Smooth muscle cell (in vitro differentiated cells): ENCODE data around the gene VKORC1. TPM values are rescaled to one million over a fixed set of nuclear protein-coding genes. Genes with fewer than 3 reads are reported as not detected.
A peak's percentile ranks its signal among the peaks of the same experiment; 100 is the strongest.

Source experiments
- DNase-seq: peaks from one replicate; lab custom pipeline; 2025; ENCODE audit not compliant: unreplicated experiment; lab: John Stamatoyannopoulos, UW
- H2AFZ ChIP-seq: fragments of 200-600 bp; sonication (generic); 2 replicates; pipeline ENCODE4 v1.6.0; 2016; ENCODE audit warnings: antibody characterized with exemption, low read depth, mild to moderate bottlenecking
- H3F3A ChIP-seq: fragments of 200-600 bp; sonication (generic); 2 replicates; pipeline ENCODE4 v1.6.0; 2017; ENCODE audit warnings: antibody characterized with exemption, low read depth
- H3K27ac ChIP-seq: fragments of 200-600 bp; sonication (generic); 2 replicates; pipeline ENCODE4 v1.5.1; 2016; ENCODE audit warnings: low read depth, mild to moderate bottlenecking
- H3K27me3 ChIP-seq: fragments of 200-600 bp; sonication (generic); 2 replicates; pipeline ENCODE4 v1.6.1; 2016; ENCODE audit warnings: low read depth, mild to moderate bottlenecking
- H3K36me3 ChIP-seq: fragments of 200-600 bp; sonication (generic); 2 replicates; pipeline ENCODE4 v1.5.1; 2016; ENCODE audit warnings: low read depth
- H3K4me1 ChIP-seq: fragments of 200-600 bp; sonication (generic); 2 replicates; pipeline ENCODE4 v1.5.1; 2016; ENCODE audit warnings: low read depth
- H3K4me2 ChIP-seq: fragments of 200-600 bp; sonication (generic); 2 replicates; pipeline ENCODE4 v1.6.0; 2016; ENCODE audit warnings: mild to moderate bottlenecking
- H3K4me3 ChIP-seq: fragments of 200-600 bp; sonication (generic); 2 replicates; pipeline ENCODE4 v1.5.1; 2016; ENCODE audit warnings: mild to moderate bottlenecking
- H3K79me2 ChIP-seq: fragments of 200-600 bp; sonication (generic); 2 replicates; pipeline ENCODE4 v1.6.0; 2016; ENCODE audit warnings: low read depth, mild to moderate bottlenecking
- H3K9ac ChIP-seq: fragments of 200-600 bp; sonication (generic); 2 replicates; pipeline ENCODE4 v1.6.0; 2016; ENCODE audit warnings: low read depth
- H3K9me3 ChIP-seq: fragments of 200-600 bp; sonication (generic); replicated peaks from 2 replicates; pipeline ENCODE4 v1.5.1; 2016; ENCODE audit warnings: low read depth
- H4K20me1 ChIP-seq: fragments of 200-600 bp; sonication (generic); 2 replicates; pipeline ENCODE4 v1.6.0; 2016; ENCODE audit warnings: low read depth
- CTCF ChIP-seq: fragments of 200-600 bp; sonication (generic); IDR thresholded peaks from 2 replicates; pipeline ENCODE4 v1.5.1; 2017; ENCODE audit warnings: borderline replicate concordance, mild to moderate bottlenecking, antibody characterized with exemption; ENCODE audit not compliant: insufficient read depth, poor library complexity, severe bottlenecking
- WGBS: methylation state at CpG from one replicate; pipeline ENCODE4 v1.1.7; 2016; ENCODE audit warnings: low lambda C conversion rate; 5-methylcytosine and 5-hydroxymethylcytosine counted together
- polyA plus RNA-seq: library from polyadenylated mRNA; unstranded; fragments of >200 nt; fragmentation: Nextera tagmentation; extraction: Ambion mirVana; gene quantifications from 2 replicates; pipeline ENCODE4 v1.2.1, GENCODE V29; 2016
- total RNA-seq: library from RNA; depleted of rRNA; stranded (reverse); fragments of >200 nt; gene quantifications from 2 replicates; pipeline ENCODE4 v1.2.3, GENCODE V29; 2014

Gene VKORC1
- total and polyA plus RNA-seq, 2 experiments from 2014 or later, result 253 to 394 TPM

- no peak overlapping the region for H3K9ac ChIP-seq
- no peak overlapping the region for H3K27ac ChIP-seq
- WGBS, result 97% methylated on average over 35 of the region's 42 CpGs
- no peak for DNase-seq
- H3K36me3 ChIP-seq, result no peaks in the 10 kb centered on the region
- no peak overlapping the region for H3K4me3 ChIP-seq
- no peaks in the 10 kb centered on the region for H3K9me3 ChIP-seq
- H3K4me1 ChIP-seq, result peaks cover 4% of the 10 kb centered on the region
- TF ChIP-seq CTCF, result no peak
- no peak overlapping the region for H2AFZ ChIP-seq
- H3K79me2 ChIP-seq, result peaks cover 9% of the 10 kb centered on the region
- H3K4me2 ChIP-seq, result no peak overlapping the region
- H4K20me1 ChIP-seq, result peaks cover 2% of the 10 kb centered on the region
- H3K27me3 ChIP-seq, result no peaks in the 10 kb centered on the region
- peaks cover 14% of the 10 kb centered on the region for H3F3A ChIP-seq
Observed at GRCh38 chr16:31061126-31061812, 33.3 kb downstream of the VKORC1 start.

- no peaks in the 10 kb centered on the region for H3K4me1 ChIP-seq
- H3K9me3 ChIP-seq, result no peaks in the 10 kb centered on the region
- TF ChIP-seq CTCF, result no peak
- no peaks in the 10 kb centered on the region for H3K27me3 ChIP-seq
- peaks cover 5% of the 10 kb centered on the region for H3F3A ChIP-seq
- no peaks in the 10 kb centered on the region for H3K79me2 ChIP-seq
- H4K20me1 ChIP-seq, result no peaks in the 10 kb centered on the region
- WGBS, result 87% methylated on average over 4 of the region's 4 CpGs
- no peak for DNase-seq
- H2AFZ ChIP-seq, result no peak overlapping the region
- no peak overlapping the region for H3K27ac ChIP-seq
- no peak overlapping the region for H3K4me2 ChIP-seq
- H3K4me3 ChIP-seq, result no peak overlapping the region
- H3K36me3 ChIP-seq, result no peaks in the 10 kb centered on the region
- no peak overlapping the region for H3K9ac ChIP-seq
Observed at GRCh38 chr16:31055613-31056012, 39.0 kb downstream of the VKORC1 start.

- DNase-seq, result no peak
- Histone ChIP-seq H3K36me3 (no peaks in the 10 kb centered on the region), H3K9me3 (no peaks in the 10 kb centered on the region), H3K4me1 (no peaks in the 10 kb centered on the region), H3K9ac (no peak overlapping the region), H3F3A (peaks cover 5% of the 10 kb centered on the region), H2AFZ (no peak overlapping the region), H3K4me3 (no peak overlapping the region), H3K27ac (peak overlapping the region; percentile 73), H3K27me3 (no peaks in the 10 kb centered on the region), H3K79me2 (no peaks in the 10 kb centered on the region), H3K4me2 (peak overlapping the region; percentile 27), H4K20me1 (no peaks in the 10 kb centered on the region)
- TF ChIP-seq CTCF, result no peak
- 7% methylated on average over 2 of the region's 2 CpGs for WGBS
Observed at GRCh38 chr16:31052114-31052513, 42.5 kb downstream of the VKORC1 start.

DNA sequence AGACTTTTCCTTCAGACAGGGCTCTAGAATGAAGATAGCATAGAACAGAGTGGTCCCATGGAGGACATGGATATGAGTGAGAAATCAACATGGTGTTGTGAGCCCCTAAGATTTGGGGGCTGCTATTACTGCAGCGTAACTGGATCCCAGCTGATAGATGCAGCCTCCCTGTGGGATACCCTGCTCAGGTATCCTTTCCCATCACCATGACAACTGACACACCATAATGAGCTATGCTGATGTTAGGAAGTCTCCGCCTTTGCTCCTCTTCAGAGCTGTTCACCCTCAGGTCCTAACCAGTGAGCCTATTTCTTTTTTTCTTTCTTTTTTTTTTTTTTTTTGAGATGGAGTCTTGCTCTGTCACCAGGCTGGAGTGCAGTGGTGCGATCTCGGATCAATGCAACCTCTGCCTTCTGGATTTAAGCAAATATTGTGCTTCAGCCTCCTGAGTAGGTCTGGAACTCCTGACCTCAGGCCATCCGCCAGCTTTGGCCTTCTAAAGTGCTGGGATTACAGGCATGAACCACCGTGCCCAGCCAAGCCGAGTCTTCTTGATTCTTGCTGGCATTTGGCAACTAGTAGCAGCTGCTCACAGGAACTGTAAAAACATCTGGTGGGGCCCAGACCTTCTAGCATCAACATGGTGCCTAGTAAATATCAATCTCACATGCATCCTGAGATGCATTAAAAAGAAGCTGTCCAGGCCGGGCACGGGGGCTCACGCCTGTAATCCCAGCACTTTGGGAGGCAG is 44.1 kb downstream of the VKORC1 start:
- Histone ChIP-seq H3K4me3 (no peak overlapping the region), H3K9ac (no peak overlapping the region), H3K79me2 (no peaks in the 10 kb centered on the region), H3K4me2 (no peak overlapping the region), H3K27me3 (no peaks in the 10 kb centered on the region), H4K20me1 (no peaks in the 10 kb centered on the region), H2AFZ (no peak overlapping the region), H3F3A (peaks cover 5% of the 10 kb centered on the region), H3K4me1 (no peaks in the 10 kb centered on the region), H3K27ac (no peak overlapping the region), H3K9me3 (no peaks in the 10 kb centered on the region), H3K36me3 (no peaks in the 10 kb centered on the region)
- no peak for TF ChIP-seq CTCF
- 85% methylated on average over 10 of the region's 10 CpGs for WGBS
- no peak for DNase-seq
